ENCODE results near the gene FLVCR2.

FLVCR2 gene

DNA sequence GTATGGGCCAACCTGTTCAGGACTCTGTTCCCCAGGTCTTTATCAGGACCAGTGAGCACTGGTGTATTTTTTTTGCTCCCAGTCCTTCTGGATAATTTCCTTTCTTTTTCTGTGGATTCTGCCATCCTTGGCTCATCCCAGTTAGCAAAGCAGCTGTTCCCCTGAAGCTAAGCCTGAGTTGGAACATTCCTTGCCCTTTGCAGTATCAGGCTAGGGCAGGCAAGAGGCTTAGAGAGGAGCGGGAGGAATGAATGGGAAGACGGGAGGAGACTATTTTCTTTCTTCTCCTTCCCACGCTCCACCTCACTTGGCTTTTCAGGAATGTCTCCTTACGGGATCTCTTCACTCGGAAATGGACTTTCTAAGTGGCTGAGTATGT is 53.0 kb downstream of the FLVCR2 start:
- ATAC-seq: no peak
- TF ChIP-seq TCF4 (CRISPR knock-in tag; IDR thresholded peaks at IDR 0.05; ENCODE audit: borderline replicate concordance): no peak
- no peak for TF ChIP-seq ZFP3 (CRISPR knock-in tag; IDR thresholded peaks at IDR 0.05)
- no peak for TF ChIP-seq TOX (CRISPR knock-in tag; IDR thresholded peaks at IDR 0.05; ENCODE audit: borderline replicate concordance)
- no peak for TF ChIP-seq BACH2 (CRISPR knock-in tag; IDR thresholded peaks at IDR 0.05; ENCODE audit: borderline replicate concordance)
- TF ChIP-seq ARNTL (CRISPR knock-in tag; IDR thresholded peaks at IDR 0.05; ENCODE audit: borderline replicate concordance, low read depth): no peak
- no peak for TF ChIP-seq PPARA (CRISPR knock-in tag; IDR thresholded peaks at IDR 0.05; ENCODE audit: borderline replicate concordance)
- TF ChIP-seq ZNF8 (CRISPR knock-in tag; IDR thresholded peaks at IDR 0.05): no peak
- TF ChIP-seq CREB5 (CRISPR knock-in tag; IDR thresholded peaks at IDR 0.05; ENCODE audit: low read depth): no peak
- TF ChIP-seq ISL1 (CRISPR knock-in tag; IDR thresholded peaks at IDR 0.05): no peak
- TF ChIP-seq, protein P1, sequence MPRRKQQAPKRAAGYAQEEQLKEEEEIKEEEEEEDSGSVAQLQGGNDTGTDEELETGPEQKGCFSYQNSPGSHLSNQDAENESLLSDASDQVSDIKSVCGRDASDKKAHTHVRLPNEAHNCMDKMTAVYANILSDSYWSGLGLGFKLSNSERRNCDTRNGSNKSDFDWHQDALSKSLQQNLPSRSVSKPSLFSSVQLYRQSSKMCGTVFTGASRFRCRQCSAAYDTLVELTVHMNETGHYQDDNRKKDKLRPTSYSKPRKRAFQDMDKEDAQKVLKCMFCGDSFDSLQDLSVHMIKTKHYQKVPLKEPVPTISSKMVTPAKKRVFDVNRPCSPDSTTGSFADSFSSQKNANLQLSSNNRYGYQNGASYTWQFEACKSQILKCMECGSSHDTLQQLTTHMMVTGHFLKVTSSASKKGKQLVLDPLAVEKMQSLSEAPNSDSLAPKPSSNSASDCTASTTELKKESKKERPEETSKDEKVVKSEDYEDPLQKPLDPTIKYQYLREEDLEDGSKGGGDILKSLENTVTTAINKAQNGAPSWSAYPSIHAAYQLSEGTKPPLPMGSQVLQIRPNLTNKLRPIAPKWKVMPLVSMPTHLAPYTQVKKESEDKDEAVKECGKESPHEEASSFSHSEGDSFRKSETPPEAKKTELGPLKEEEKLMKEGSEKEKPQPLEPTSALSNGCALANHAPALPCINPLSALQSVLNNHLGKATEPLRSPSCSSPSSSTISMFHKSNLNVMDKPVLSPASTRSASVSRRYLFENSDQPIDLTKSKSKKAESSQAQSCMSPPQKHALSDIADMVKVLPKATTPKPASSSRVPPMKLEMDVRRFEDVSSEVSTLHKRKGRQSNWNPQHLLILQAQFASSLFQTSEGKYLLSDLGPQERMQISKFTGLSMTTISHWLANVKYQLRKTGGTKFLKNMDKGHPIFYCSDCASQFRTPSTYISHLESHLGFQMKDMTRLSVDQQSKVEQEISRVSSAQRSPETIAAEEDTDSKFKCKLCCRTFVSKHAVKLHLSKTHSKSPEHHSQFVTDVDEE (CRISPR knock-in tag; IDR thresholded peaks at IDR 0.05): no peak
- TF ChIP-seq, protein P2, sequence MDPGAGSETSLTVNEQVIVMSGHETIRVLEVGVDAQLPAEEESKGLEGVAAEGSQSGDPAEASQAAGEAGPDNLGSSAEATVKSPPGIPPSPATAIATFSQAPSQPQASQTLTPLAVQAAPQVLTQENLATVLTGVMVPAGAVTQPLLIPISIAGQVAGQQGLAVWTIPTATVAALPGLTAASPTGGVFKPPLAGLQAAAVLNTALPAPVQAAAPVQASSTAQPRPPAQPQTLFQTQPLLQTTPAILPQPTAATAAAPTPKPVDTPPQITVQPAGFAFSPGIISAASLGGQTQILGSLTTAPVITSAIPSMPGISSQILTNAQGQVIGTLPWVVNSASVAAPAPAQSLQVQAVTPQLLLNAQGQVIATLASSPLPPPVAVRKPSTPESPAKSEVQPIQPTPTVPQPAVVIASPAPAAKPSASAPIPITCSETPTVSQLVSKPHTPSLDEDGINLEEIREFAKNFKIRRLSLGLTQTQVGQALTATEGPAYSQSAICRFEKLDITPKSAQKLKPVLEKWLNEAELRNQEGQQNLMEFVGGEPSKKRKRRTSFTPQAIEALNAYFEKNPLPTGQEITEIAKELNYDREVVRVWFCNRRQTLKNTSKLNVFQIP (CRISPR knock-in tag; IDR thresholded peaks at IDR 0.05; ENCODE audit: borderline replicate concordance, low read depth): no peak
- TF ChIP-seq ZFP30 (CRISPR knock-in tag; IDR thresholded peaks at IDR 0.05): no peak
- no peak for TF ChIP-seq RARB (CRISPR knock-in tag; IDR thresholded peaks at IDR 0.05)
- no peak for TF ChIP-seq ZC3H10 (CRISPR knock-in tag; IDR thresholded peaks at IDR 0.05)
- TF ChIP-seq SNAI2 (CRISPR knock-in tag; IDR thresholded peaks at IDR 0.05): no peak
- TF ChIP-seq CSDC2 (CRISPR knock-in tag; IDR thresholded peaks at IDR 0.05): no peak
- no peak for TF ChIP-seq ESRRG (CRISPR knock-in tag; IDR thresholded peaks at IDR 0.05)
- TF ChIP-seq, protein P3, sequence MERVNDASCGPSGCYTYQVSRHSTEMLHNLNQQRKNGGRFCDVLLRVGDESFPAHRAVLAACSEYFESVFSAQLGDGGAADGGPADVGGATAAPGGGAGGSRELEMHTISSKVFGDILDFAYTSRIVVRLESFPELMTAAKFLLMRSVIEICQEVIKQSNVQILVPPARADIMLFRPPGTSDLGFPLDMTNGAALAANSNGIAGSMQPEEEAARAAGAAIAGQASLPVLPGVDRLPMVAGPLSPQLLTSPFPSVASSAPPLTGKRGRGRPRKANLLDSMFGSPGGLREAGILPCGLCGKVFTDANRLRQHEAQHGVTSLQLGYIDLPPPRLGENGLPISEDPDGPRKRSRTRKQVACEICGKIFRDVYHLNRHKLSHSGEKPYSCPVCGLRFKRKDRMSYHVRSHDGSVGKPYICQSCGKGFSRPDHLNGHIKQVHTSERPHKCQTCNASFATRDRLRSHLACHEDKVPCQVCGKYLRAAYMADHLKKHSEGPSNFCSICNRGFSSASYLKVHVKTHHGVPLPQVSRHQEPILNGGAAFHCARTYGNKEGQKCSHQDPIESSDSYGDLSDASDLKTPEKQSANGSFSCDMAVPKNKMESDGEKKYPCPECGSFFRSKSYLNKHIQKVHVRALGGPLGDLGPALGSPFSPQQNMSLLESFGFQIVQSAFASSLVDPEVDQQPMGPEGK (CRISPR knock-in tag; IDR thresholded peaks at IDR 0.05; ENCODE audit: borderline replicate concordance): no peak
- no peak for TF ChIP-seq ZNF565 (CRISPR knock-in tag; conservative IDR thresholded peaks at IDR 0.05; ENCODE audit: low read depth)
- no peak for TF ChIP-seq ZNF70 (CRISPR knock-in tag; IDR thresholded peaks at IDR 0.05)

DNA sequence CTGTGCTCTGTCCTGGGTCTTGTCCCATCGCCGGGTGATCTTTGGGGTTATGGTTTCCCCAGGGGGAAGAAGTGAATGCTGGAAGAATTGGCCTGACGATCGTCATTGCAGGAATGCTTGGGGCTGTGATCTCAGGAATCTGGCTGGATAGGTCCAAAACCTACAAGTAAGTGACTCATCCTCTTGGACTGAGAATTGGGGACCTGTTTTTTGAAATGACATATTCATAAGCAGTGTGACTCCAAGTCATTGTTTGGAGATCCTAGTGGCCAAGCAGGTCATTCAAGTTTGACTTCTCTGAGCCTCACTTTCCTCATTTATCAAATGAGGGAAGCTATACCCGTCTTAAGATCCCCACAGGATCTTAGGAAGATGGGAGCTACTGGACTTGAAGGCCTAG is 56.4 kb downstream of the FLVCR2 start:
- no peak for ATAC-seq
- no peak for TF ChIP-seq ISL1 (CRISPR knock-in tag; IDR thresholded peaks at IDR 0.05)
- TF ChIP-seq OSR1 (CRISPR knock-in tag; IDR thresholded peaks at IDR 0.05): no peak
- no peak for TF ChIP-seq SNAI2 (CRISPR knock-in tag; IDR thresholded peaks at IDR 0.05)
- no peak for TF ChIP-seq CREB5 (CRISPR knock-in tag; IDR thresholded peaks at IDR 0.05; ENCODE audit: low read depth)
- no peak for TF ChIP-seq ARNTL (CRISPR knock-in tag; IDR thresholded peaks at IDR 0.05; ENCODE audit: borderline replicate concordance, low read depth)
- TF ChIP-seq CSDC2 (CRISPR knock-in tag; IDR thresholded peaks at IDR 0.05): no peak
- no peak for TF ChIP-seq ESRRG (CRISPR knock-in tag; IDR thresholded peaks at IDR 0.05)
- TF ChIP-seq PPARA (CRISPR knock-in tag; IDR thresholded peaks at IDR 0.05; ENCODE audit: borderline replicate concordance): no peak
- no peak for TF ChIP-seq TCF4 (CRISPR knock-in tag; IDR thresholded peaks at IDR 0.05; ENCODE audit: borderline replicate concordance)
- TF ChIP-seq ZFP3 (CRISPR knock-in tag; IDR thresholded peaks at IDR 0.05): no peak
- TF ChIP-seq, protein P3 (CRISPR knock-in tag; IDR thresholded peaks at IDR 0.05; ENCODE audit: borderline replicate concordance): no peak
- no peak for TF ChIP-seq ZNF565 (CRISPR knock-in tag; conservative IDR thresholded peaks at IDR 0.05; ENCODE audit: low read depth)
- no peak for TF ChIP-seq ZC3H10 (CRISPR knock-in tag; IDR thresholded peaks at IDR 0.05)

Data from SK-N-SH treated with all-trans-retinoic acid at 6 μM for 48 hours (cell line).